HFF-Myc (cell line): ENCODE results near the gene TRIB2.

Source experiments
- DNase-seq: peaks from one replicate; pipeline ENCODE4 v3.0.0-alpha.2; 2011; ENCODE audit warnings: low read depth; ENCODE audit errors: extremely low read depth
- H3K4me3 ChIP-seq: replicated peaks from 2 replicates; pipeline ENCODE4 v1.5.1; 2011; ENCODE audit warnings: low read depth, mild to moderate bottlenecking, control low read depth, low read length
- CTCF ChIP-seq: IDR thresholded peaks from 2 replicates; pipeline ENCODE4 v1.5.1; 2012; ENCODE audit warnings: mild to moderate bottlenecking, low read depth, low read length, control low read depth; ENCODE audit errors: missing control alignments

The TRIB2 gene

DNA sequence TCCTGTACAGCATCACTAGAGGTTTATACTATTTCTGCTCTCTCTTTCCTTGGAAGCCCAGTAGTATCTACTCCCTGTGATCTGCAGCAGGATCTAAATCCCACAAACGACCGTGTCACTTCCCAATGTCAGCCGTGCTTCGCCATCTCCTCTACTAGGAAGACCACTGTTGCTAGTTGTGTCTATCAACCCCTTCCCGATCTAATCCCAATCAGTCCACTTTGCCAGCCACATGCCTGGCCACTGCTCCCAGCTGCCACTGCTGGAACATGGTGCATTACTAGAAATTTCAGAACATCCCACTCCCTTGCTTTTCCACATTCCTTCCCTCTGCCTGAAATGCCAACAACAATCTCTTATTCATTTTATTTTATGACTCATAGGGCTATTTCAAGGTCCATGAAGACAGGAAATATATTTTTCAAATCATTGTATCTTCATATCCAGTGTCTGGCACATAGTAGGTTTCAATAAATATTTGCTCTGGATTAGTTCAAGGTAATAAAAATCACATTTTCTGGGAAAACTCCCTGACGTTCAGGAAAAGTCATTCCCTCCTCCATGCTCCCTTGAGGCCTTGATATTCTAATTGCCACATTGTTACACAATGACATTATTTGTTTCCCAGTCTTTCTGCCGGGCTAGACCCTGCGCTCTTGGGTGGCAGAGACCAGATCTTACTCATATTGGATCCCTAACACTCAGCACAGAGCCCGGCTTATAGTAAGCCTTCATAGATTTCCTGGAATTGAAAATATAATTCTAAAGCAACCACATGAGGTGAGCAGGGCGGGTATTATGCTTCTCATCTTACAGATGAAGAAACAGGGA is 2.1 kb upstream of the TRIB2 start:
- DNase-seq, result no peak
- TF ChIP-seq CTCF, result no peak
- no peak overlapping the region for H3K4me3 ChIP-seq

DNA sequence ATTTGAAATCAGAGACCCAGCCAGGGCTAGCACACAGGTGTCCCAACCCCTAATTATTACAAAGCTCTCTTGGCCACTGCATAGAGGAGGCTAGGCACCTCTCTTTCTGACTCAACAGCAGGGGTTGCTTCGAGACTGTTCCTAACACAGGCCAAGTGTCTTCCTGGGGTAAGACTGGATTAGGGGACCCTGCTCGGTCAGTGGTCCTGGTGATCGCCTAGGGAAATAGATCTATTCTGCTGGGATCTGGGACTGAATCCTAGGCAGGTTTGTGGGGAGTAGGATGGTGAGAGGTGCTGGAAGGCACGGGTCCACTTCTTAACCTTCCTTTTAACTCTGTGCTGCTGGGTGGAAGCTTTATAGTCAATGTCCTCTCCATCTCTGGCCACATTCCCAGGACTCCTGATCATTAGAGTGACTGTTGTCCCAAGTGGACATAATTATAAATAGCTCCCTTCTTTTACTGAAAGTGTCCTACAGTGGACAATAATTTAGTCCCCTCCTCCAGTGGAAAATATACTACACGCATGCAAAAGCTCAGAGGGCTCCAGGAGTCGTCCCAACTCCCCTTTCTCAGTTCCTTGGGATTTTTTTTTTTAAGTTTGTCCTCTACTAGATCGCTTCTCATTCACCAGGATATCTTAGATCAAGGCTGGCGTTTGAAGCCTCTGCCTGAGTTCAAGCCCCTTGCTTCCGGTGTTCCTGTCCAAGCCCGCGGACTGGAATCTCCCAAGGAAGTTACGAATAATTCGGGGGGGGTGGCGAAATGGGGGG is 1.3 kb upstream of the TRIB2 start:
- H3K4me3 ChIP-seq, result no peak overlapping the region
- no peak for DNase-seq
- TF ChIP-seq CTCF, result no peak

GRCh38 chr2:12716032-12716281 is 779 bp upstream of the TRIB2 start:
- no peak for DNase-seq
- peak overlapping the region; percentile 92 for H3K4me3 ChIP-seq
- peak; percentile 58 for TF ChIP-seq CTCF

DNA sequence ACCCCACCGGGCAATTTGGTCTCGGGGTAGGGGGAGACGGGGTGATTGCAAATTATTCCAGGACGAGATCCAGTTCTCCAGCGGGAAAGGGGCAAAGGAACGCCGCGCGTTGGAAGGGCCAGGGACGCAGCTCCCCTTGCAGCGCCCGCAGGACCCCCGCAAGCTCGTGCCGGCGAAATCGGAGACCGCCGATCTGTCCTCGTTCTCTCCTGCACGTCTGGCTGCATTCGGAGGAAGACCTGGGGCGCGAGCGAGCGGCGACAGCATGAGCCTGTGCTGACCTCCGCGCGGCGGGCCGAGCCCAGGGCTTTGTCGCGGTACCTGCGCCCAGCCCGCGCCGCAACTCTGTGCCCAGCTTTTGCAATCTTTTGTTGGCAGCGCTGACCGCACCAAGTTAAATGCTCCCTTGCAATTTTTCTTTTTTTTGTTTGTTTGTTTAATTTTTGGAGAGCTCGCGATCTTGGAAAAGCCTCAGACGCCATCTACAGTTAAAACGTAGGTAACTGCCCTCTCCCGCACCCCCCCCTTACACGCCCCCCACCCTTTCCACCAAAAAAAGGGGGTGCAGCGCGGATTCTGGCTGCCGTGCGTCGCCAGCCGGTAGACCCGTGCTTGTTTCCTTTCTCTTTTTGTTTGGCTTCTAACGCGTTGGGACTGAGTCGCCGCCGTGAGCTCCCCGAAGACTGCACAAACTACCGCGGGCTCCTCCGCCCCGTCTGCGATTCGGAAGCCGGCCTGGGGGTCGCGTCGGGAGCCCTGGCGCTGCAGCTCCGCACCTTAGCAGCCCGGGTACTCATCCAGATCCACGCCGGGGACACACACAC is 667 bp downstream of the TRIB2 start:
- peak; percentile 32 for TF ChIP-seq CTCF
- DNase-seq, result no peak
- H3K4me3 ChIP-seq, result peak overlapping the region; percentile 92

GRCh38 chr2:12718015-12718671 is 1.4 kb downstream of the TRIB2 start:
- H3K4me3 ChIP-seq, result peak overlapping the region; percentile 92
- no peak for TF ChIP-seq CTCF
- no peak for DNase-seq

DNA sequence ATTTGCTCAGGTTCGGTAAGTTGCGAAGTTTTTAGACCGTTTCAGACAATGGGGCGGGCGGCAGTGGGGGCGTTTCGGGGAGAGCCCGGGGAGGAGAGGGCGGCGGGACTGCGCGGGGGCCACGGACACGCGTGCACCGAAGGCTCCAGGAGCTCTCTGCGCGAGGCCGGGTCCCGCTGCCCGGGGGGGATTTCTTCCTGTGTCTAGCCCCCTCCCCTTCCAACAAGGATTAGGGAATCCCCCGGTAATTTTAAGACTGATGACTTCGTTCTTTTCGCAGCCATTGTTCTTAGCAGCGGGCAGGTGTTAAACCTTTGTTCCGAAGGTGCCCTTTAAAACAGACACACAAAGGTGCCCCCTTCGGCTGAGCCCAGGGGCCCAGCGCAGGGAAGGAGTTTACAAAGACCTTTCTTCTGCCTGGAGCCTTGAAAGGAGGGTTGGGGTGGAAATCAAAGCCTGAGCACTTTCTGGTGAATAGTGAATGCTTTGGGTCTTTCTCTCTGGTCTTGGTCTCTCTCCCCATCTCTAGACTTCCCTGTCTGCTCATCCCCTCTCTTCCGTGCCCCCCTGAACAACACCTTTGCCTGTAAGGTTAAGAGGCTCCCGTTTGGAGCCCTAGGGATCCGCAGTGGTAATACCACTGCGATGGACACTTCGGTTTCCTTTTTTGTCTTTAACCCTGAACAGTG is 2.1 kb downstream of the TRIB2 start:
- H3K4me3 ChIP-seq, result peak overlapping the region; percentile 92
- no peak for TF ChIP-seq CTCF
- DNase-seq, result no peak
